ENCODE measurements around the gene SLC36A1.

Gene SLC36A1

DNA sequence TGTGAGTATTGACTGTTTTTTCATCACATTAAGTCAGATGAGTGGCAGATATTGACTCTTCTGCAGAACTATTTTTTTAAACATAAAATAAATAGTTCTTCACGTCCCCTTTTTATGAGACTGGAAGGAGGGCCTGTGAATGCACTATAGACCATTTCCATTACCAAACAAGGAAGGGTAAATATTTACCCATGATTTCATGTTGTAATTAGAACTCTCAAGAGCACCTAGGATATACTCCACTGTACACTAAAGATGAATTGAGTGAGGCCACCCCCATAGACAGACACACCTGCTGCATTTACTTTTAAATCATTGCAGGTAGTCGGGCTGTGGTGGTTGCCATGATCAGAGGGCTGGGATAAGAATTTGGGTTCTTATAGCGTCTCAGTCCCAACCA is 22.6 kb downstream of the SLC36A1 start:
- no peak overlapping the region for H4K8ac ChIP-seq (ENCODE audit: low read length)
- no peak overlapping the region for H2BK12ac ChIP-seq (ENCODE audit: low read length in 2 of 2)
- no peak overlapping the region for H4K91ac ChIP-seq (ENCODE audit: low read length)
- H2BK5ac ChIP-seq (ENCODE audit: low read depth, low read length, poor library complexity, severe bottlenecking) = no peak overlapping the region
- H2BK15ac ChIP-seq (ENCODE audit: low read depth, poor library complexity, severe bottlenecking) = no peak overlapping the region
- H3K4ac ChIP-seq (ENCODE audit: low read depth in 1 of 2, low read length in 2 of 2) = no peak overlapping the region
- no peak overlapping the region for H3K18ac ChIP-seq (ENCODE audit: low read depth in 1 of 2, low read length in 2 of 2)
- H3K9me3 ChIP-seq (ENCODE audit: control insufficient read depth, low read length) = no peaks in the 10 kb centered on the region
- H3K14ac ChIP-seq (ENCODE audit: low read length in 2 of 2) = no peak overlapping the region
- H2BK120ac ChIP-seq (ENCODE audit: low read depth, low read length) = no peak overlapping the region
- no peak overlapping the region for H3K23ac ChIP-seq (ENCODE audit: low read length in 2 of 2)
- H3K9ac ChIP-seq (ENCODE audit: low read length) = no peak overlapping the region
- H3K27me3 ChIP-seq (ENCODE audit: control insufficient read depth in 1 of 2, insufficient read depth in 1 of 2, low read length in 2 of 2) = no peaks in the 10 kb centered on the region
- DNase-seq = no peak
- no peak overlapping the region for H3K4me3 ChIP-seq (ENCODE audit: insufficient read depth in 1 of 2, low read depth in 1 of 2, low read length in 2 of 2)
- H3K36me3 ChIP-seq (ENCODE audit: control insufficient read depth in 1 of 2, insufficient read depth in 2 of 2, low read depth in 1 of 2, low read length in 2 of 2) = peaks cover 14 to 50% of the 10 kb centered on the region in 2 experiments
- H3K27ac ChIP-seq (ENCODE audit: low read length, poor library complexity, severe bottlenecking) = no peak overlapping the region
- H3K4me1 ChIP-seq (ENCODE audit: control insufficient read depth, insufficient read depth, low read depth, low read length) = no peaks in the 10 kb centered on the region
- H3K4me2 ChIP-seq (ENCODE audit: low read length, poor library complexity, severe bottlenecking) = no peak overlapping the region
- H3K79me1 ChIP-seq (replicated peaks; ENCODE audit: low read length, poor library complexity, severe bottlenecking) = peaks cover 3% of the 10 kb centered on the region
- H2AFZ ChIP-seq (ENCODE audit: low read depth, low read length) = no peak overlapping the region
- H2AK5ac ChIP-seq (ENCODE audit: low read length, severe bottlenecking) = no peak overlapping the region
- 100% methylated on average over 2 of the region's 3 CpGs for WGBS

DNA sequence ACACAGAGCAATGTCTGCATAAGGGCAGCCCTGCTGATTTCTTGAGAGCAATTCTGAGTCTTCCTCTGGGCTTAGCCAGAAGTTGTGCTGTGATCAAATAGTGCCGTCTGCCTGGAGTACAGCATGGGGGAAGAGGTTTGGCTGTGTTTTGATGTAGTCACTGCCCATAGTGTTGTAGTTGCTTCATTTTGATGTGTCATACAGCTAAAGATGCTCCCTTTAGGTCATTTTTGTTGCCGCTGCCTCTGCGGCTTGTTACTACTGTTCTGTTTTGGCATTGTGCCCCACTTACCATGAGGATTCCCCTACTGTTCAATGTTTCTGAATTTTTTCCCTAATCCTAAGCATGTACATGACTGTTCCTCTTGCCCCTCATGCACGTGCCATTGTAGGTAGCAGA is 23.0 kb downstream of the SLC36A1 start:
- Histone ChIP-seq H3K18ac (ENCODE audit: low read depth in 1 of 2, low read length in 2 of 2) (no peak overlapping the region), H3K4me2 (ENCODE audit: low read length, poor library complexity, severe bottlenecking) (no peak overlapping the region), H2AK5ac (ENCODE audit: low read length, severe bottlenecking) (no peak overlapping the region), H3K4ac (ENCODE audit: low read depth in 1 of 2, low read length in 2 of 2) (no peak overlapping the region), H3K27ac (ENCODE audit: low read length, poor library complexity, severe bottlenecking) (no peak overlapping the region), H4K91ac (ENCODE audit: low read length) (no peak overlapping the region), H2BK15ac (ENCODE audit: low read depth, poor library complexity, severe bottlenecking) (no peak overlapping the region), H4K8ac (ENCODE audit: low read length) (no peak overlapping the region), H2BK120ac (ENCODE audit: low read depth, low read length) (no peak overlapping the region), H3K27me3 (ENCODE audit: control insufficient read depth in 1 of 2, insufficient read depth in 1 of 2, low read length in 2 of 2) (no peaks in the 10 kb centered on the region), H3K79me1 (replicated peaks; ENCODE audit: low read length, poor library complexity, severe bottlenecking) (peaks cover 3% of the 10 kb centered on the region), H3K4me1 (ENCODE audit: control insufficient read depth, insufficient read depth, low read depth, low read length) (no peaks in the 10 kb centered on the region), H3K14ac (ENCODE audit: low read length in 2 of 2) (no peak overlapping the region), H2BK5ac (ENCODE audit: low read depth, low read length, poor library complexity, severe bottlenecking) (no peak overlapping the region), H3K4me3 (ENCODE audit: insufficient read depth in 1 of 2, low read depth in 1 of 2, low read length in 2 of 2) (no peak overlapping the region), H3K9me3 (ENCODE audit: control insufficient read depth, low read length) (no peaks in the 10 kb centered on the region), H2AFZ (ENCODE audit: low read depth, low read length) (no peak overlapping the region), H3K9ac (ENCODE audit: low read length) (no peak overlapping the region), H3K23ac (ENCODE audit: low read length in 2 of 2) (peak overlapping the region in 1 of 2 experiments; percentile 32), H3K36me3 (ENCODE audit: control insufficient read depth in 1 of 2, insufficient read depth in 2 of 2, low read depth in 1 of 2, low read length in 2 of 2) (peaks cover 13 to 50% of the 10 kb centered on the region in 2 experiments), H2BK12ac (ENCODE audit: low read length in 2 of 2) (no peak overlapping the region)
- DNase-seq = no peak
- 92% methylated on average over 4 of the region's 4 CpGs for WGBS

DNA sequence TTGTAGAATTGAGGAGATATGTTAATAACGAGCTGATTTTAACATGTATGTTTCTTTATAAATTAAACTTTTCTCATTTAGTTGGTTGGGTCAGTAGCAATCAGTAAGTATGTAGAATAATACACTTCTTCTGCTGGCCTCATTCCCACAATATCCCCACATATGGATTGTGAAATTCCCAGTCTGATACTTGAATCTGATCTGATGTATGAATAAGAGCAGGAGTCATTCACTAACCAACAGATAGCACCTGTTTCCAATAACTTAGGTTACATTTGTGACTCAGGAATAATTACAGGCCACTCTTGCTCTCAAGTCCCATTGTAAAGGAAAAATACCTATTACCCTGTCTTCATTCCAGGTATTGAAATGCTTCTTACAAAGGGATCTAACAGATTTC is 23.9 kb downstream of the SLC36A1 start:
- no peak overlapping the region for H3K18ac ChIP-seq (ENCODE audit: low read depth in 1 of 2, low read length in 2 of 2)
- no CpG with 5 or more reads among the region's 1 CpG for WGBS

DNA sequence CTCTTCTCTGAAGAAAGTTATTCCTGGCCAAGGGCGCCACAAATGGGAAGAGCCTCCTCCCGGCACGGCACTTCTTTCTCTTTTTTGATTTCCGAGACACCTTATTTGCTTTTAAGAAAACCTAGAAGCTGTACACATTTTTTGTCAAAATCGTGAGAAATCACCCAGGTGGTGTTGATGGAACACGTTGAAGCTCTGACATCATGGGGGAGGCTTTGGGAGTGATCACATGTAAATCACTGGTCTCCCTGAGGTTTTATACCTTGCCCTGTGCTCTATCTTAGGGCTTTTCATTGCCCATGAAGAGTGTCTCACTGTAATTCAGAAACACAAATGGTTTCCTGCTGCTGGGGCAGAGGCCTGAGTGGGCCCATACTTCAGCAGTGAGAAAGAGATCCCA is 27.4 kb downstream of the SLC36A1 start:
- no peak overlapping the region for H2AK5ac ChIP-seq (ENCODE audit: low read length, severe bottlenecking)
- no peak overlapping the region for H2AFZ ChIP-seq (ENCODE audit: low read depth, low read length)
- no peak overlapping the region for H3K4me3 ChIP-seq (ENCODE audit: insufficient read depth in 1 of 2, low read depth in 1 of 2, low read length in 2 of 2)
- H3K79me1 ChIP-seq (replicated peaks; ENCODE audit: low read length, poor library complexity, severe bottlenecking) = no peaks in the 10 kb centered on the region
- DNase-seq = no peak
- H3K27ac ChIP-seq (ENCODE audit: low read length, poor library complexity, severe bottlenecking) = no peak overlapping the region
- H3K4me2 ChIP-seq (ENCODE audit: low read length, poor library complexity, severe bottlenecking) = no peak overlapping the region
- H3K14ac ChIP-seq (ENCODE audit: low read length in 2 of 2) = no peak overlapping the region
- H3K36me3 ChIP-seq (ENCODE audit: control insufficient read depth in 1 of 2, insufficient read depth in 2 of 2, low read depth in 1 of 2, low read length in 2 of 2) = peaks cover 13 to 67% of the 10 kb centered on the region in 2 experiments
- H4K8ac ChIP-seq (ENCODE audit: low read length) = no peak overlapping the region
- H3K4me1 ChIP-seq (ENCODE audit: control insufficient read depth, insufficient read depth, low read depth, low read length) = no peaks in the 10 kb centered on the region
- no peaks in the 10 kb centered on the region for H3K27me3 ChIP-seq (ENCODE audit: control insufficient read depth in 1 of 2, insufficient read depth in 1 of 2, low read length in 2 of 2)
- no peak overlapping the region for H4K91ac ChIP-seq (ENCODE audit: low read length)
- no peak overlapping the region for H3K18ac ChIP-seq (ENCODE audit: low read depth in 1 of 2, low read length in 2 of 2)
- WGBS = 94% methylated on average over 6 of the region's 6 CpGs
- no peak overlapping the region for H2BK12ac ChIP-seq (ENCODE audit: low read length in 2 of 2)
- no peak overlapping the region for H3K9ac ChIP-seq (ENCODE audit: low read length)
- H3K23ac ChIP-seq (ENCODE audit: low read length in 2 of 2) = no peak overlapping the region
- no peak overlapping the region for H2BK120ac ChIP-seq (ENCODE audit: low read depth, low read length)
- no peaks in the 10 kb centered on the region for H3K9me3 ChIP-seq (ENCODE audit: control insufficient read depth, low read length)
- no peak overlapping the region for H2BK5ac ChIP-seq (ENCODE audit: low read depth, low read length, poor library complexity, severe bottlenecking)
- no peak overlapping the region for H2BK15ac ChIP-seq (ENCODE audit: low read depth, poor library complexity, severe bottlenecking)
- H3K4ac ChIP-seq (ENCODE audit: low read depth in 1 of 2, low read length in 2 of 2) = no peak overlapping the region

More for the DNA sequence above, 23.9 kb downstream of the SLC36A1 start:
- peaks cover 15 to 48% of the 10 kb centered on the region in 2 experiments for H3K36me3 ChIP-seq (ENCODE audit: control insufficient read depth in 1 of 2, insufficient read depth in 2 of 2, low read depth in 1 of 2, low read length in 2 of 2)
- no peak overlapping the region for H3K27ac ChIP-seq (ENCODE audit: low read length, poor library complexity, severe bottlenecking)
- H3K9me3 ChIP-seq (ENCODE audit: control insufficient read depth, low read length) = no peaks in the 10 kb centered on the region
- no peaks in the 10 kb centered on the region for H3K27me3 ChIP-seq (ENCODE audit: control insufficient read depth in 1 of 2, insufficient read depth in 1 of 2, low read length in 2 of 2)
- no peak for DNase-seq
- no peak overlapping the region for H4K8ac ChIP-seq (ENCODE audit: low read length)
- H4K91ac ChIP-seq (ENCODE audit: low read length) = no peak overlapping the region
- no peak overlapping the region for H3K4ac ChIP-seq (ENCODE audit: low read depth in 1 of 2, low read length in 2 of 2)
- no peak overlapping the region for H2BK5ac ChIP-seq (ENCODE audit: low read depth, low read length, poor library complexity, severe bottlenecking)
- H3K4me2 ChIP-seq (ENCODE audit: low read length, poor library complexity, severe bottlenecking) = no peak overlapping the region
- no peak overlapping the region for H3K9ac ChIP-seq (ENCODE audit: low read length)
- H3K4me3 ChIP-seq (ENCODE audit: insufficient read depth in 1 of 2, low read depth in 1 of 2, low read length in 2 of 2) = no peak overlapping the region
- no peak overlapping the region for H2BK15ac ChIP-seq (ENCODE audit: low read depth, poor library complexity, severe bottlenecking)
- H3K4me1 ChIP-seq (ENCODE audit: control insufficient read depth, insufficient read depth, low read depth, low read length) = no peaks in the 10 kb centered on the region
- no peak overlapping the region for H2BK12ac ChIP-seq (ENCODE audit: low read length in 2 of 2)
- H3K79me1 ChIP-seq (replicated peaks; ENCODE audit: low read length, poor library complexity, severe bottlenecking) = peaks cover 3% of the 10 kb centered on the region
- H3K14ac ChIP-seq (ENCODE audit: low read length in 2 of 2) = no peak overlapping the region
- H2AFZ ChIP-seq (ENCODE audit: low read depth, low read length) = no peak overlapping the region
- no peak overlapping the region for H2AK5ac ChIP-seq (ENCODE audit: low read length, severe bottlenecking)
- H3K23ac ChIP-seq (ENCODE audit: low read length in 2 of 2) = no peak overlapping the region
- no peak overlapping the region for H2BK120ac ChIP-seq (ENCODE audit: low read depth, low read length)
